T-helper 2 cell treated with Interferon-gamma antibody and Interleukin-4, amounts not matched to agents 100 ng/mL and 5 ng/mL, for 36 hours (primary cell): Measurements from ENCODE around the gene BICC1. TPM values are rescaled to one million over a fixed set of nuclear protein-coding genes. Genes with fewer than 3 reads are reported as not detected.

Source experiments
- intact Hi-C: fragments of 100-400 bp; cut with micrococcal nuclease; formaldehyde crosslinking; loops from one replicate; pipeline ENCODE4 v1.15.1; 2023
- total RNA-seq: library from RNA; stranded (reverse); gene quantifications from 2 replicates; pipeline ENCODE4 v1.2.3, GENCODE V29; 2022

Gene BICC1
- total RNA-seq, 1 donor from 2014 or later, result 0.05 TPM

- intact Hi-C loops, result no loop called here
Measured at GRCh38 chr10:58701405-58702135, 188.9 kb downstream of the BICC1 start.

- intact Hi-C loops, result no loop called here
Measured at GRCh38 chr10:58704226-58704625, 191.6 kb downstream of the BICC1 start.

GRCh38 chr10:58704671-58705141, 192.0 kb downstream of the BICC1 start:
- intact Hi-C loops, result no loop called here

GRCh38 chr10:58706836-58707235, 194.2 kb downstream of the BICC1 start:
- intact Hi-C loops, result no loop called here

GRCh38 chr10:58712141-58712540, 199.5 kb downstream of the BICC1 start:
- intact Hi-C loops, result no loop called here

GRCh38 chr10:58712982-58713381, 200.3 kb downstream of the BICC1 start:
- intact Hi-C loops, result no loop called here

GRCh38 chr10:58714409-58714808, 201.7 kb downstream of the BICC1 start:
- intact Hi-C loops, result no loop called here

- intact Hi-C loops, result no loop called here
Measured at GRCh38 chr10:58715061-58715460, 202.4 kb downstream of the BICC1 start.

GRCh38 chr10:58718596-58718995, 205.9 kb downstream of the BICC1 start:
- intact Hi-C loops, result no loop called here

- intact Hi-C loops, result no loop called here
Measured at GRCh38 chr10:58721601-58722281, 209.1 kb downstream of the BICC1 start.

DNA sequence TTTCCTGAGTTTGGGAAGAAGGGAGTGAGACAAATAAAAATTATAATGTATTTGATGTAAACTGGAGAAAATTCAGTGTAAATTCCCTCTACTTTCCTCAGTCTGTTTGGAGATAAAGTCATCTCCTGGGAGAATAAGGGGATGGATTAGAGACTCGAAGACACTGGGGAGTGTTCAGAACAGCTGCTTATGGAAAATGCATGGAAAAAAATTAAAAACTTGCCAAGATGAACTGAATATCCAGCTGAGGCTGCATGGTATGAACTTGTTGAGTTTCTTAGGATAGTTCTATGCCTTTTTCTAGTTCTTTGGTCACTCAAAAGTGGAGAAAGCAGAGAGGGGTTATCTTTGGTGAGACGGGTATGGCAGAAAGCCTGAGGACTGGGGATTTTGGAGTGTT, 210.5 kb downstream of the BICC1 start:
- intact Hi-C loops, result no loop called here

- intact Hi-C loops, result no loop called here
Measured at GRCh38 chr10:58723966-58724365, 211.3 kb downstream of the BICC1 start.

GRCh38 chr10:58724781-58725180, 212.1 kb downstream of the BICC1 start:
- intact Hi-C loops, result no loop called here

- intact Hi-C loops, result no loop called here
Measured at GRCh38 chr10:58725901-58726300, 213.2 kb downstream of the BICC1 start.

GRCh38 chr10:58727633-58728032, 215.0 kb downstream of the BICC1 start:
- intact Hi-C loops, result no loop called here

DNA sequence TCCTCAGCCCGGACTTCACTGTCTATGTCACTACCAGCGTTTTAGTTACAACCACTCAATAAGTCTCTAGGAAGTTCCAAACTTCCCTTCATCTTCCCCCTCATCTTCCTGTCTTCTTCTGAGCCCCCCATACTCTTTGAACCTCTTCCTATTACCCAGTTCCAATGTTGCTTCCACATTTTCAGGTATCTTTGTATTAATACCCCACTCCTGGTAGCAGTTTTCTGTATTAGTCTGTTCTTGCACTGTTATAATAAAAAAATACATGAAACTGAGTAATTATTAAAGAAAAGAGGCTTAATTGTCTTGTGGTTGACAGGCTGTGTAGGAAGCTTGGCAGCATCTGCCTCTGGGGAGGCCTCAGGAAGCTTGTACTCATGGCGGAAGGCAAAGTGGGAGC, 218.6 kb downstream of the BICC1 start:
- intact Hi-C loops, result no loop called here

DNA sequence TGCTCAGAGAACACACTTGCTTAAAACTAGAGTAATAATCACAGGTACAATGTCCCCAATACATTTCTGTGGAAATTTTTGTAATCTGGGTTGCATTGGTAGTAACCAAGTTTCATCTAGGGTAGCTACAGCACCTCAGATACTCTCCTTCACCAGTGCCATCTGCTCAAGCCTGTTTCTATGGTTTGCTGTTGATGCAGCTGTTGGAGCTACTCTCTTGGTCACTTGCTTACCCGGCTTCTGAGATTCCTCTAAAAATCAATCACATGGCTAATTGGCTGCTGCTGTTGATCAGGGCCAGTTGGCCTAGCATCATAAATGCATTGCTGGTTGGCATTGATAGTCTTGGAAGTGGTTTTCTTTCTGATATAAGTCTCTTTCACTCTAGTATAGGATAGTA, 220.8 kb downstream of the BICC1 start:
- intact Hi-C loops, result no loop called here

DNA sequence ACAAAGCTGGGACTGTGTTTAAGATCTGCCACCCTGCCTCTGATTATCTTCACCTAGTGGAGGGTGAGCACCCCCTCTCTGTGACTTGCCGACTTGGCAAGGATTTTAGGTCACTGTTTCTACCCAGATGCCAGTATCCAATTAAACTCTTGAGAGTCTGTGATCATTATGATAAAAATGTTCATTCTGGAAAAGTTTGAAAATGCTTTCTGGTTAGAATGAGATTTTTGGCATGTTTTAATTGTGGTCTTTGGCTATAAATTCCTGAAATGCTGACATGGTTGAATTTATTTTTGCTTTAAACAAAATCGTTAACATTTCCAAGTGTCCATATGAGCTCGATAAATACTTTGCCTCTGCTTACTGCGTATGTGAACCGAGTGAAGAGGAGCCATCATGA, 221.4 kb downstream of the BICC1 start:
- intact Hi-C loops, result no loop called here

- intact Hi-C loops, result no loop called here
Measured at GRCh38 chr10:58734664-58735063, 222.0 kb downstream of the BICC1 start.

- intact Hi-C loops, result no loop called here
Measured at GRCh38 chr10:58735087-58735486, 222.4 kb downstream of the BICC1 start.

DNA sequence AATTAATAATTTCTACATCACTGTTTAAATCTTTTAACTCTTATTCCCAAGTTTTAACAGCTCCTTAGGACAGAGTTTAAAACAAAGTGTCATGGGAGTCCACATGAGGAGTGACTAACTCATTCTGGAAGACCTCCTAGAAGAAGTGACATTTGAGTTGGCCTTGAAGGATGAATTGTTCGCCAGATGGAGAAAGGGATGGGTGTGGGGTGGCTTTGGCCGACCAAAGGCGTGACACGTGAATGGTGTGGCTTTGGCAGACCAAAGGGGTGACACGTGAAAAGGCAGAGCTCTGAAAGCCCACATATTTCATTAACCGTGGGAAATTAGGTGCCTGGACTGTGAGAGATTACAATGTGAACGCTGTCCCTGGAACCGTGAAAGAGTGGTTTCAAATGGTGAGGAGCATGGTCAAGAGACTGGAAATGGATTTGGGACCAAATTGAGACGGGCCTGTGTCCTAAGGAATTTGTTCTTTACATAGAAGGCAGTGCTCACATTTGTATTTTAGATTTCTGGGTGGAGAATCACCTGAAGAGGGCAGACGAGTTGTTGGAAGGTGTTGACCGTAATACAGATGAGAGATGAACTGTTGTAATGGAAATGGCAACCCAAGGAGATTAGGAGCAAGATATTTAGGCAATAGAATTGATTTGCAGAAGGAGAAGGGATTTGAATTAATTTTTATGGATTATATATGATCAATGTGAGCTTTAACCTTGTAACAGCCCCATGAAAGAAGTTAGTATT, 228.1 kb downstream of the BICC1 start:
- intact Hi-C loops, result no loop called here

GRCh38 chr10:58741673-58742072, 229.0 kb downstream of the BICC1 start:
- intact Hi-C loops, result no loop called here
